Liver (tissue), 9 donors: Measurements from ENCODE around the gene MTMR10. TPM values are rescaled to one million over a fixed set of nuclear protein-coding genes. Genes with fewer than 3 reads are reported as not detected.
A peak's percentile ranks its signal among the peaks of the same experiment; 100 is the strongest.

Experiments
- DNase-seq: peaks from one replicate; pipeline ENCODE4 v3.0.0-alpha.2; 2017; ENCODE audit warnings: low spot score
- H3K27ac ChIP-seq, 2 donors: one replicate each; pipeline ENCODE4 v1.7.0; 2013; ENCODE audit warnings: inconsistent platforms in 2 of 2, low read length in 2 of 2, control low read depth in 1 of 2, low read depth in 1 of 2, mild to moderate bottlenecking in 1 of 2
- H3K27me3 ChIP-seq, 4 donors: one replicate each; pipeline versions ENCODE4 v1.6.1 to v1.7.0; 2013; ENCODE audit warnings: low read length in 3 of 4, inconsistent platforms in 1 of 4, mild to moderate bottlenecking in 1 of 4, moderate library complexity in 1 of 4; ENCODE audit not compliant: control insufficient read depth in 4 of 4, insufficient read depth in 4 of 4
- H3K36me3 ChIP-seq, 4 donors: one replicate each; pipeline versions ENCODE4 v1.6.1 to v1.7.0; 2013; ENCODE audit warnings: low read length in 3 of 4, mild to moderate bottlenecking in 3 of 4, low read depth in 1 of 4, moderate library complexity in 1 of 4; ENCODE audit not compliant: control insufficient read depth in 4 of 4, insufficient read depth in 3 of 4
- H3K4me1 ChIP-seq, 4 donors: one replicate each; pipeline versions ENCODE4 v1.6.1 to v1.7.0; 2013; ENCODE audit warnings: low read length in 3 of 4, mild to moderate bottlenecking in 3 of 4, moderate library complexity in 1 of 4; ENCODE audit not compliant: control insufficient read depth in 4 of 4, insufficient read depth in 4 of 4
- H3K4me3 ChIP-seq, 3 donors: one replicate each; pipeline versions ENCODE4 v1.6.1 to v1.7.0; 2013; ENCODE audit warnings: low read length in 3 of 3, control low read depth in 1 of 3, low read depth in 1 of 3, mild to moderate bottlenecking in 1 of 3
- H3K9ac ChIP-seq, 2 donors: one replicate each; pipeline ENCODE4 v1.7.0; 2013; ENCODE audit warnings: low read length in 2 of 2, mild to moderate bottlenecking in 2 of 2, moderate library complexity in 2 of 2, control low read depth in 1 of 2, low read depth in 1 of 2
- H3K9me3 ChIP-seq, 4 donors: one replicate each; pipeline versions ENCODE4 v1.6.1 to v1.7.0; 2013; ENCODE audit warnings: low read length in 3 of 4; ENCODE audit not compliant: control insufficient read depth in 4 of 4
- ATF3 ChIP-seq: IDR thresholded peaks from 2 replicates; pipeline ENCODE4 v1.6.1; 2016; ENCODE audit warnings: antibody characterized with exemption
- CTCF ChIP-seq: fragments of 150-350 bp; IDR thresholded peaks from 2 replicates; pipeline ENCODE4 v1.5.1; 2017; ENCODE audit warnings: improper control_type of control experiment, low read depth, low read length; ENCODE audit not compliant: missing input control
- EGR1 ChIP-seq, 2 donors: IDR thresholded peaks; 2 replicates each; pipeline ENCODE4 v1.6.1; 2016 to 2018; ENCODE audit warnings: antibody characterized with exemption in 2 of 2, low read depth in 2 of 2
- FOXA1 ChIP-seq: IDR thresholded peaks from 2 replicates; pipeline ENCODE4 v1.6.1; 2016; ENCODE audit warnings: antibody characterized with exemption
- FOXA2 ChIP-seq: IDR thresholded peaks from 2 replicates; pipeline ENCODE4 v1.6.1; 2016; ENCODE audit warnings: antibody characterized with exemption
- GABPA ChIP-seq, 2 donors: IDR thresholded peaks in 1 of 2; conservative IDR thresholded peaks in 1 of 2; 2 replicates each; pipeline ENCODE4 v1.6.1; 2016; ENCODE audit warnings: antibody characterized with exemption in 2 of 2, mild to moderate bottlenecking in 1 of 2, moderate library complexity in 1 of 2
- HNF4A ChIP-seq, 2 donors: conservative IDR thresholded peaks; 2 replicates each; pipeline ENCODE4 v1.6.1; 2016; ENCODE audit warnings: antibody characterized with exemption in 2 of 2, mild to moderate bottlenecking in 2 of 2
- HNF4G ChIP-seq: IDR thresholded peaks from 2 replicates; pipeline ENCODE4 v1.6.1; 2016; ENCODE audit warnings: antibody characterized with exemption
- JUND ChIP-seq, 2 donors: IDR thresholded peaks; 2 replicates each; pipeline ENCODE4 v1.6.1; 2016; ENCODE audit warnings: antibody characterized with exemption in 2 of 2
- MAX ChIP-seq: IDR thresholded peaks from 2 replicates; pipeline ENCODE4 v1.6.1; 2016; ENCODE audit warnings: antibody characterized with exemption
- NR2F2 ChIP-seq: IDR thresholded peaks from 2 replicates; pipeline ENCODE4 v1.6.1; 2016; ENCODE audit warnings: antibody characterized with exemption
- RAD21 ChIP-seq, 2 donors: IDR thresholded peaks; 2 replicates each; pipeline ENCODE4 v1.6.1; 2016; ENCODE audit warnings: antibody characterized with exemption in 2 of 2, mild to moderate bottlenecking in 2 of 2
- REST ChIP-seq: IDR thresholded peaks from 2 replicates; pipeline ENCODE4 v1.6.1; 2016; ENCODE audit warnings: antibody characterized with exemption, mild to moderate bottlenecking
- RXRA ChIP-seq, 2 donors: IDR thresholded peaks; 2 replicates each; pipeline ENCODE4 v1.6.1; 2017 to 2018; ENCODE audit warnings: antibody characterized with exemption in 2 of 2, mild to moderate bottlenecking in 1 of 2
- SP1 ChIP-seq: IDR thresholded peaks from 2 replicates; pipeline ENCODE4 v1.6.1; 2018; ENCODE audit warnings: antibody characterized with exemption, mild to moderate bottlenecking
- TAF1 ChIP-seq: conservative IDR thresholded peaks from 2 replicates; pipeline ENCODE4 v1.6.1; 2016; ENCODE audit warnings: antibody characterized with exemption, mild to moderate bottlenecking
- YY1 ChIP-seq: IDR thresholded peaks from 2 replicates; pipeline ENCODE4 v1.6.1; 2016; ENCODE audit warnings: antibody characterized with exemption, mild to moderate bottlenecking
- ZBTB33 ChIP-seq: IDR thresholded peaks from 2 replicates; pipeline ENCODE4 v1.6.1; 2016; ENCODE audit warnings: antibody characterized with exemption
- WGBS: extraction: QIAGEN DNeasy Blood & Tissue Kit; methylation state at CpG from one replicate; pipeline ENCODE4 v1.1.7; 2013; 5-methylcytosine and 5-hydroxymethylcytosine counted together
- polyA plus RNA-seq, 2 donors: library from polyadenylated mRNA; stranded (reverse) in 1 of 2; unstranded in 1 of 2; fragments of 200-250 nt in 1 of 2; fragments of >200 nt in 1 of 2; fragmentation: Nextera tagmentation in 1 of 2; extraction: Ambion mirVana in 1 of 2; gene quantifications; one replicate each; pipeline versions ENCODE4 v1.2.1 to v1.2.3, GENCODE V29; 2013 to 2015
- total RNA-seq, 2 donors: library from RNA; depleted of rRNA; stranded (reverse); fragments of >200 nt; gene quantifications; one replicate each; pipeline ENCODE4 v1.2.3, GENCODE V29; 2014
- donor health status: healthy.
- donor health status: healthy.
- donor health status: healthy.
- donor health status: healthy.
- donor health status: healthy.

MTMR10 gene
- total and polyA plus RNA-seq, 4 donors = 8.7 to 31.3 (median 13.6) TPM

GRCh38 chr15:30903497-30904187, 87.8 kb downstream of the MTMR10 start, which contains the start of gene FAN1:
TSS of gene FAN1 (plus strand) at chr15:30903915. CDS start at chr15:30904664, 749 bp downstream.
- TF ChIP-seq GABPA (IDR thresholded peaks at IDR 0.05 in 1 of 2, conservative IDR thresholded peaks at IDR 0.05 in 1 of 2) (peak in 1 of 2 donors; percentile 62), FOXA2 (no peak), ZBTB33 (no peak), SP1 (peak; percentile 48), FOXA1 (no peak), MAX (peak; percentile 73), HNF4G (no peak), CTCF (peak; percentile 8), RAD21 (IDR thresholded peaks at IDR 0.05) (peak; percentile 32 to 64), REST (peak; percentile 27), ATF3 (no peak), RXRA (IDR thresholded peaks at IDR 0.05) (peak in 1 of 2 donors; percentile 38), HNF4A (conservative IDR thresholded peaks at IDR 0.05) (peak; percentile 49 to 52), YY1 (peak; percentile 91), EGR1 (IDR thresholded peaks at IDR 0.05; ENCODE audit: low read depth in 2 of 2) (peak; percentile 81 to 84), JUND (IDR thresholded peaks at IDR 0.05) (peak in 1 of 2 donors; percentile 20), TAF1 (no peak), NR2F2 (no peak)
- H3K27ac ChIP-seq = peak within 1 kb of the TSS; percentile 78 to 81
- under 1% methylated on average over 65 of the region's 65 CpGs for WGBS

More at GRCh38 chr15:30903497-30904187, 87.8 kb downstream of the MTMR10 start, which contains the start of gene FAN1:
- Histone ChIP-seq H3K27me3 (no peaks in the 10 kb centered on the region), H3K4me1 (peaks cover 2 to 26% (median 21%) of the 10 kb centered on the region in 4 donors), H3K36me3 (peaks cover 0 to under 1% (median 0%) of the 10 kb centered on the region in 4 donors), H3K9ac (peak within 1 kb of the TSS; percentile 77 to 90), H3K9me3 (no peaks in the 10 kb centered on the region), H3K4me3 (peak within 1 kb of the TSS; percentile 71 to 98 (median 98))
- DNase-seq = peak; percentile 83
